Tibial nerve (tissue), 4 donors: ENCODE measurements around the gene ARGLU1. TPM values are rescaled to one million over a fixed set of nuclear protein-coding genes. Genes with fewer than 3 reads are reported as not detected.
A peak's percentile ranks its signal among the peaks of the same experiment; 100 is the strongest.

Experiments used
- DNase-seq, 2 donors: peaks; one replicate each; pipeline ENCODE4 v3.0.0-alpha.2; 2019; ENCODE audit warnings: low spot score in 2 of 2
- H3K27ac ChIP-seq, 4 donors: fragments of 200-600 bp; sonication (generic) in 3 of 4; one replicate each; pipeline ENCODE4 v1.5.1; 2017 to 2019; ENCODE audit warnings: mild to moderate bottlenecking in 1 of 4
- H3K27me3 ChIP-seq, 2 donors: fragments of 200-600 bp; sonication (generic) in 1 of 2; one replicate each; pipeline versions ENCODE4 v1.5.1 to v1.6.0; 2017 to 2019
- H3K36me3 ChIP-seq, 3 donors: fragments of 200-600 bp; sonication (generic); one replicate each; pipeline ENCODE4 v1.5.1; 2018 to 2019
- H3K4me1 ChIP-seq, 4 donors: fragments of 200-600 bp; sonication (generic) in 3 of 4; one replicate each; pipeline ENCODE4 v1.5.1; 2017 to 2019
- H3K4me3 ChIP-seq, 4 donors: fragments of 200-600 bp; sonication (generic) in 3 of 4; one replicate each; pipeline ENCODE4 v1.5.1; 2017 to 2019; ENCODE audit warnings: mild to moderate bottlenecking in 1 of 4, moderate library complexity in 1 of 4
- H3K9me3 ChIP-seq, 4 donors: fragments of 200-600 bp; sonication (generic) in 3 of 4; one replicate each; pipeline ENCODE4 v1.5.1; 2017 to 2019
- CTCF ChIP-seq, 5 experiments: fragments of 200-600 bp in 3 of 5; fragments of 450-650 bp in 2 of 5; sonication (generic) in 3 of 5; IDR thresholded peaks; one replicate each; pipeline ENCODE4 v1.5.1; 2016 to 2019; ENCODE audit warnings: antibody characterized with exemption in 5 of 5, mild to moderate bottlenecking in 3 of 5, moderate library complexity in 2 of 5
- EP300 ChIP-seq, 2 donors: sonication (generic); formaldehyde crosslinking; IDR thresholded peaks; one replicate each; pipeline ENCODE4 v1.6.1; 2017; ENCODE audit warnings: antibody characterized with exemption in 2 of 2, mild to moderate bottlenecking in 1 of 2
- POLR2A ChIP-seq, 2 donors: fragments of 450-650 bp; IDR thresholded peaks; one replicate each; pipeline ENCODE4 v1.6.1; 2017; ENCODE audit warnings: antibody characterized with exemption in 2 of 2, mild to moderate bottlenecking in 2 of 2, moderate library complexity in 2 of 2
- WGBS, 2 donors: methylation state at CpG; one replicate each; pipeline ENCODE4 v1.1.5; 2018; 5-methylcytosine and 5-hydroxymethylcytosine counted together
- total RNA-seq, 4 donors: library from RNA; depleted of rRNA; stranded (reverse); fragments of >200 nt; gene quantifications; one replicate each; pipeline ENCODE4 v1.1.0, GENCODE V29; 2016

Gene ARGLU1
- total RNA-seq, 4 donors from 2014 or later = 115 to 148 (median 138) TPM

- no peak for DNase-seq
- Histone ChIP-seq H3K4me1 (peaks cover 0 to 69% (median 33%) of the 10 kb centered on the region in 4 donors), H3K4me3 (no peak overlapping the region), H3K27ac (peak overlapping the region in 1 of 4 donors; percentile 50), H3K36me3 (peaks cover 0 to 22% (median 0%) of the 10 kb centered on the region in 3 donors), H3K9me3 (no peaks in the 10 kb centered on the region), H3K27me3 (no peaks in the 10 kb centered on the region)
- TF ChIP-seq CTCF (IDR thresholded peaks at IDR 0.05) = no peak
- no peak for TF ChIP-seq POLR2A (IDR thresholded peaks at IDR 0.05)
- no peak for TF ChIP-seq EP300 (IDR thresholded peaks at IDR 0.05)
Observed at GRCh38 chr13:106494506-106494905, 73.4 kb downstream of the ARGLU1 start.

GRCh38 chr13:106493533-106494220 lies 74.3 kb downstream of the ARGLU1 start:
- 82 to 84% methylated on average over 17 of the region's 17 CpGs for WGBS, 2 donors

GRCh38 chr13:106492588-106493475 lies 75.1 kb downstream of the ARGLU1 start:
- WGBS, 2 donors = 93 to 95% methylated on average over 46 of the region's 54 CpGs
- no peak for TF ChIP-seq POLR2A (IDR thresholded peaks at IDR 0.05)
- TF ChIP-seq EP300 (IDR thresholded peaks at IDR 0.05) = no peak
- TF ChIP-seq CTCF (IDR thresholded peaks at IDR 0.05) = no peak

More at GRCh38 chr13:106493533-106494220, 74.3 kb downstream of the ARGLU1 start:
- Histone ChIP-seq H3K27me3 (no peaks in the 10 kb centered on the region), H3K4me3 (no peak overlapping the region), H3K27ac (peak overlapping the region in 1 of 4 donors; percentile 50), H3K9me3 (no peaks in the 10 kb centered on the region), H3K4me1 (peaks cover 0 to 61% (median 29%) of the 10 kb centered on the region in 4 donors), H3K36me3 (peaks cover 0 to 22% (median 0%) of the 10 kb centered on the region in 3 donors)
- DNase-seq = peak in 1 of 2 donors; percentile 18
- no peak for TF ChIP-seq EP300 (IDR thresholded peaks at IDR 0.05)

GRCh38 chr13:106491928-106492587 lies 75.9 kb downstream of the ARGLU1 start:
- peak in 1 of 2 donors; percentile 9 for TF ChIP-seq EP300 (IDR thresholded peaks at IDR 0.05)
- TF ChIP-seq POLR2A (IDR thresholded peaks at IDR 0.05) = no peak
- TF ChIP-seq CTCF (IDR thresholded peaks at IDR 0.05) = no peak
- WGBS, 2 donors = 35 to 36% methylated on average over 14 of the region's 14 CpGs
- Histone ChIP-seq H3K36me3 (peaks cover 0 to 22% (median 0%) of the 10 kb centered on the region in 3 donors), H3K27ac (peak overlapping the region; percentile 1 to 81 (median 58)), H3K9me3 (no peaks in the 10 kb centered on the region), H3K4me3 (peak overlapping the region in 3 of 4 donors; percentile 10 to 21 (median 19)), H3K27me3 (no peaks in the 10 kb centered on the region), H3K4me1 (peaks cover 0 to 45% (median 26%) of the 10 kb centered on the region in 4 donors)
- no peak for DNase-seq

More at GRCh38 chr13:106492588-106493475, 75.1 kb downstream of the ARGLU1 start:
- H3K36me3 ChIP-seq = peaks cover 0 to 22% (median 0%) of the 10 kb centered on the region in 3 donors
- H3K4me1 ChIP-seq = peaks cover 0 to 52% (median 29%) of the 10 kb centered on the region in 4 donors
- no peaks in the 10 kb centered on the region for H3K9me3 ChIP-seq
- no peak for DNase-seq
- H3K27ac ChIP-seq = peak overlapping the region; percentile 1 to 81 (median 58)
- H3K27me3 ChIP-seq = no peaks in the 10 kb centered on the region
- peak overlapping the region in 1 of 4 donors; percentile 19 for H3K4me3 ChIP-seq

Other genes with a start within 250 kb of the ARGLU1 start
- gene EFNB2, start 32.5 kb downstream of the ARGLU1 start, total RNA-seq = 10 to 100 TPM; 12.6 to 20.8 (median 18.3) TPM